ENCODE data around the gene BSND. TPM values are rescaled to one million over a fixed set of nuclear protein-coding genes. Genes with fewer than 3 reads are reported as not detected.

Gene BSND
- total and polyA plus RNA-seq, 9 of the 15 experiments (the other 6 are each of a cell fraction or from before 2014, with no cell fraction given) = not detected

GRCh38 chr1:55021942-55022546 lies 23.3 kb downstream of the BSND start (continued):
- TF ChIP-seq ELF4 (CRISPR knock-in tag; IDR thresholded peaks at IDR 0.05) = no peak
- no peak for TF ChIP-seq GABPB2 (CRISPR knock-in tag; conservative IDR thresholded peaks at IDR 0.05)
- TF ChIP-seq ZFP36 (IDR thresholded peaks at IDR 0.05; ENCODE audit: low read depth, low read length, partially characterized antibody) = peak; percentile 99
- TF ChIP-seq E2F5 (CRISPR knock-in tag; IDR thresholded peaks at IDR 0.05) = no peak
- no peak for TF ChIP-seq E2F6 (IDR thresholded peaks at IDR 0.05; ENCODE audit: borderline replicate concordance in 1 of 2, extremely low read depth in 1 of 2, insufficient read depth in 1 of 2, insufficient read length in 1 of 2, low read depth in 1 of 2, low read length in 1 of 2, poor library complexity in 1 of 2, severe bottlenecking in 1 of 2)
- TF ChIP-seq POLR3A (IDR thresholded peaks at IDR 0.05; ENCODE audit: borderline replicate concordance, extremely low read depth, insufficient read depth, insufficient read length) = no peak
- TF ChIP-seq HMGN3 (IDR thresholded peaks at IDR 0.05; ENCODE audit: borderline replicate concordance, extremely low read depth, insufficient read length, low read depth, low read length) = no peak
- TF ChIP-seq JUN (IDR thresholded peaks at IDR 0.05; ENCODE audit: borderline replicate concordance, low read depth, low read length) = no peak
- no peak for TF ChIP-seq JUN (CRISPR knock-in tag; IDR thresholded peaks at IDR 0.05; ENCODE audit: borderline replicate concordance)
- TF ChIP-seq JUNB (CRISPR knock-in tag; conservative IDR thresholded peaks at IDR 0.05) = no peak
- TF ChIP-seq ZNF354B (CRISPR knock-in tag; IDR thresholded peaks at IDR 0.05) = no peak
- TF ChIP-seq ZC3H8 (IDR thresholded peaks at IDR 0.05) = no peak
- no peak for TF ChIP-seq CUX1 (CRISPR knock-in tag; IDR thresholded peaks at IDR 0.05)
- no peak for TF ChIP-seq ATF3 (IDR thresholded peaks at IDR 0.05)
- no peak for TF ChIP-seq ATF3 (CRISPR knock-in tag; conservative IDR thresholded peaks at IDR 0.05)
- TF ChIP-seq PTRF (tag; IDR thresholded peaks at IDR 0.05) = no peak
- TF ChIP-seq ZNF384 (IDR thresholded peaks at IDR 0.05; ENCODE audit: low read depth, low read length) = no peak
- TF ChIP-seq MCM7 (IDR thresholded peaks at IDR 0.05) = no peak
- no peak for TF ChIP-seq ZNF444 (CRISPR knock-in tag; IDR thresholded peaks at IDR 0.05)
- no peak for TF ChIP-seq ZEB2 (IDR thresholded peaks at IDR 0.05)
- no peak for TF ChIP-seq HDAC8 (tag; IDR thresholded peaks at IDR 0.05)
- no peak for TF ChIP-seq ZNF561 (CRISPR knock-in tag; conservative IDR thresholded peaks at IDR 0.05)
